Thyroid gland (tissue), 4 donors: ENCODE data around the gene SH3RF2.

Source experiments
- POLR2A ChIP-seq, 2 donors: fragments of 450-650 bp; IDR thresholded peaks; one replicate each; pipeline ENCODE4 v1.6.1; 2017; ENCODE audit warnings: antibody characterized with exemption in 2 of 2, mild to moderate bottlenecking in 2 of 2, moderate library complexity in 1 of 2
- TF ChIP-seq, protein P1 (sequence below), 6 experiments: fragments of 200-600 bp in 3 of 6; fragments of 450-650 bp in 3 of 6; sonication (generic) in 3 of 6; IDR thresholded peaks; one replicate each; pipeline ENCODE4 v1.5.1; 2016 to 2019; ENCODE audit warnings: antibody characterized with exemption in 6 of 6, mild to moderate bottlenecking in 2 of 6, inconsistent platforms in 1 of 6, moderate library complexity in 1 of 6

DNA sequence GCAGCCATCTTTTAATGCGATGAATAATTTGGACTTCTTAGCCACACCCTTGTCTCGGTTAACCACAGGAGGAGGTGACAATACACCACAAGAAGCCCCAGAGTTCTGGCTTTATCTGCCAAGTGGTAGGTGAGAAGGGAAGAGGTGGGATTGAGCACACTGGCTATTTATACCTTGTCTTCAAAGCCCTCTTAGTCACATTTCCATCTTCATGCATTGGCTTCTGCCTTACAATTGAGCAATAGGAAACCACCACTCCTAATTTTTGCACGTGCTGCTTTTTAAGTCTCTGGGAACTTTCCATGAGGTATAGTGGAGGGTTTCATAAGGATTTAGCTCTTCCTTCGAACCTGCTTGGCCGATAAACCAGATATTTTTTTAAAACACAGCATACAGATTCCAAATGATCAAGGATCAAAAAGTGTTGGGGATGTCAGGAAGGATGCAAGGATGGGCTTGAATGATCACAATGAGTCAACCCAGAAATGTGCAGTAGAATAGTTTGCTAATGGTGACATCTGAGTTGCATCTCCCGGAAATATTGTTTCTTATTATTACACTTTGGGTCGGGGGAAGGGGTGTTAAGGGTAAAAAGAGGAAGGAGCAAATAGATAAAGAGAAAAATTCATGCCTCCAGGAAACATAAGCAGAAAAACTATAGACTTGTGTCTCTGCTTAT is 143.5 kb downstream of the SH3RF2 start:
- TF ChIP-seq, protein P1, sequence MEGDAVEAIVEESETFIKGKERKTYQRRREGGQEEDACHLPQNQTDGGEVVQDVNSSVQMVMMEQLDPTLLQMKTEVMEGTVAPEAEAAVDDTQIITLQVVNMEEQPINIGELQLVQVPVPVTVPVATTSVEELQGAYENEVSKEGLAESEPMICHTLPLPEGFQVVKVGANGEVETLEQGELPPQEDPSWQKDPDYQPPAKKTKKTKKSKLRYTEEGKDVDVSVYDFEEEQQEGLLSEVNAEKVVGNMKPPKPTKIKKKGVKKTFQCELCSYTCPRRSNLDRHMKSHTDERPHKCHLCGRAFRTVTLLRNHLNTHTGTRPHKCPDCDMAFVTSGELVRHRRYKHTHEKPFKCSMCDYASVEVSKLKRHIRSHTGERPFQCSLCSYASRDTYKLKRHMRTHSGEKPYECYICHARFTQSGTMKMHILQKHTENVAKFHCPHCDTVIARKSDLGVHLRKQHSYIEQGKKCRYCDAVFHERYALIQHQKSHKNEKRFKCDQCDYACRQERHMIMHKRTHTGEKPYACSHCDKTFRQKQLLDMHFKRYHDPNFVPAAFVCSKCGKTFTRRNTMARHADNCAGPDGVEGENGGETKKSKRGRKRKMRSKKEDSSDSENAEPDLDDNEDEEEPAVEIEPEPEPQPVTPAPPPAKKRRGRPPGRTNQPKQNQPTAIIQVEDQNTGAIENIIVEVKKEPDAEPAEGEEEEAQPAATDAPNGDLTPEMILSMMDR (IDR thresholded peaks at IDR 0.05) = no peak
- no peak for TF ChIP-seq POLR2A (IDR thresholded peaks at IDR 0.05)
